HFFc6 (cell line): ENCODE data around the gene PMM1. TPM values are rescaled to one million over a fixed set of nuclear protein-coding genes. Genes with fewer than 3 reads are reported as not detected.
"Not testable (repeated sequence)": the region's sequence is repeated elsewhere in the genome, so short reads cannot be mapped to it uniquely, and the experiment has no call there.

Experiments used
- DNase-seq: peaks from one replicate; pipeline ENCODE4 v3.0.0-alpha.2; 2018
- H3K27ac Mint-ChIP-seq: 2 replicates; pipeline ENCODE4 v1.8.0; 2020; ENCODE audit warnings: mild to moderate bottlenecking, mixed read lengths
- H3K27me3 Mint-ChIP-seq: 2 replicates; pipeline ENCODE4 v1.8.0; 2021; ENCODE audit warnings: mild to moderate bottlenecking, moderate library complexity, mixed read lengths; ENCODE audit not compliant: insufficient read depth
- H3K36me3 Mint-ChIP-seq: 2 replicates; pipeline ENCODE4 v1.8.0; 2021; ENCODE audit warnings: low read depth, mixed read lengths
- H3K4me1 Mint-ChIP-seq: 2 replicates; pipeline ENCODE4 v1.8.0; 2020; ENCODE audit warnings: low read depth, mixed read lengths
- H3K4me3 Mint-ChIP-seq: 2 replicates; pipeline ENCODE4 v1.8.0; 2020; ENCODE audit warnings: mild to moderate bottlenecking, moderate library complexity, mixed read lengths
- H3K9me3 Mint-ChIP-seq: 2 replicates; pipeline ENCODE4 v1.8.0; 2020; ENCODE audit warnings: mild to moderate bottlenecking, mixed read lengths
- CTCF ChIP-seq: fragments of 200-600 bp; sonication (generic); IDR thresholded peaks from 2 replicates; pipeline ENCODE4 v1.5.0; 2021; ENCODE audit warnings: antibody characterized with exemption, mild to moderate bottlenecking
- total RNA-seq, 6 experiments: library from RNA; stranded (reverse); fragmentation: NEBNext Ultra II Directional; extraction: Animal tissue kit (Norgen Biotek cat#: 25700); gene quantifications; 2 replicates in 1 of 6; 3 replicates in 5 of 6; pipeline ENCODE4 v1.2.3, GENCODE V29; 2021

Gene PMM1
- total RNA-seq, 6 experiments from 2014 or later: 60.1 to 69.2 (median 64.8) TPM

- peak overlapping the region; percentile 86; the same call in 1 of the 2 replicates for H3K4me3 Mint-ChIP-seq
- H3K4me1 Mint-ChIP-seq: peaks cover 71% of the 10 kb centered on the region
- TF ChIP-seq CTCF: no peak
- DNase-seq: no peak
- no peaks in the 10 kb centered on the region for H3K36me3 Mint-ChIP-seq
- H3K27ac Mint-ChIP-seq: no peak overlapping the region
- no peaks in the 10 kb centered on the region for H3K9me3 Mint-ChIP-seq
- H3K27me3 Mint-ChIP-seq: peaks cover 3% of the 10 kb centered on the region
Observed at GRCh38 chr22:41561788-41562187, 27.9 kb downstream of the PMM1 start.

GRCh38 chr22:41561335-41561734, 28.3 kb downstream of the PMM1 start:
- peaks cover 3% of the 10 kb centered on the region for H3K27me3 Mint-ChIP-seq
- H3K27ac Mint-ChIP-seq: peak overlapping the region; percentile 68; the same call in 1 of the 2 replicates
- peaks cover 75% of the 10 kb centered on the region for H3K4me1 Mint-ChIP-seq
- no peaks in the 10 kb centered on the region for H3K36me3 Mint-ChIP-seq
- DNase-seq: no peak
- peak overlapping the region; percentile 86 for H3K4me3 Mint-ChIP-seq
- TF ChIP-seq CTCF: no peak
- no peaks in the 10 kb centered on the region for H3K9me3 Mint-ChIP-seq

- Mint-ChIP-seq H3K9me3 (no peaks in the 10 kb centered on the region), H3K27me3 (peaks cover 2% of the 10 kb centered on the region), H3K36me3 (no peaks in the 10 kb centered on the region), H3K27ac (no peak overlapping the region), H3K4me1 (peaks cover 69% of the 10 kb centered on the region), H3K4me3 (peak overlapping the region; percentile 86; the same call in 1 of the 2 replicates)
- DNase-seq: no peak
- no peak for TF ChIP-seq CTCF
Observed at GRCh38 chr22:41560095-41560471, 29.6 kb downstream of the PMM1 start.

- H3K9me3 Mint-ChIP-seq, H3K4me3 Mint-ChIP-seq, H3K27me3 Mint-ChIP-seq, DNase-seq, H3K27ac Mint-ChIP-seq, H3K36me3 Mint-ChIP-seq: not testable (repeated sequence)
- peaks cover 53% of the 10 kb centered on the region for H3K4me1 Mint-ChIP-seq
Observed at GRCh38 chr22:41558241-41558630, 31.4 kb downstream of the PMM1 start.

GRCh38 chr22:41557401-41558240, 32.0 kb downstream of the PMM1 start:
- no peak for TF ChIP-seq CTCF
- no peaks in the 10 kb centered on the region; the same call in 1 of the 2 replicates for H3K27me3 Mint-ChIP-seq
- peak overlapping the region; percentile 58; the same call in 1 of the 2 replicates for H3K27ac Mint-ChIP-seq
- H3K36me3 Mint-ChIP-seq: no peaks in the 10 kb centered on the region
- peak; percentile 49 for DNase-seq
- H3K4me1 Mint-ChIP-seq: peaks cover 47% of the 10 kb centered on the region
- H3K9me3 Mint-ChIP-seq: no peaks in the 10 kb centered on the region
- H3K4me3 Mint-ChIP-seq: no peak overlapping the region

- H3K27me3 Mint-ChIP-seq: no peaks in the 10 kb centered on the region; the same call in 1 of the 2 replicates
- no peaks in the 10 kb centered on the region for H3K9me3 Mint-ChIP-seq
- no peak for DNase-seq
- H3K4me1 Mint-ChIP-seq: peaks cover 36% of the 10 kb centered on the region
- H3K4me3 Mint-ChIP-seq: no peak overlapping the region
- no peak overlapping the region for H3K27ac Mint-ChIP-seq
- TF ChIP-seq CTCF: no peak
- no peaks in the 10 kb centered on the region for H3K36me3 Mint-ChIP-seq
Observed at GRCh38 chr22:41556561-41556960, 33.1 kb downstream of the PMM1 start.
